Measurements from ENCODE around the gene ALX4.

Gene ALX4

DNA sequence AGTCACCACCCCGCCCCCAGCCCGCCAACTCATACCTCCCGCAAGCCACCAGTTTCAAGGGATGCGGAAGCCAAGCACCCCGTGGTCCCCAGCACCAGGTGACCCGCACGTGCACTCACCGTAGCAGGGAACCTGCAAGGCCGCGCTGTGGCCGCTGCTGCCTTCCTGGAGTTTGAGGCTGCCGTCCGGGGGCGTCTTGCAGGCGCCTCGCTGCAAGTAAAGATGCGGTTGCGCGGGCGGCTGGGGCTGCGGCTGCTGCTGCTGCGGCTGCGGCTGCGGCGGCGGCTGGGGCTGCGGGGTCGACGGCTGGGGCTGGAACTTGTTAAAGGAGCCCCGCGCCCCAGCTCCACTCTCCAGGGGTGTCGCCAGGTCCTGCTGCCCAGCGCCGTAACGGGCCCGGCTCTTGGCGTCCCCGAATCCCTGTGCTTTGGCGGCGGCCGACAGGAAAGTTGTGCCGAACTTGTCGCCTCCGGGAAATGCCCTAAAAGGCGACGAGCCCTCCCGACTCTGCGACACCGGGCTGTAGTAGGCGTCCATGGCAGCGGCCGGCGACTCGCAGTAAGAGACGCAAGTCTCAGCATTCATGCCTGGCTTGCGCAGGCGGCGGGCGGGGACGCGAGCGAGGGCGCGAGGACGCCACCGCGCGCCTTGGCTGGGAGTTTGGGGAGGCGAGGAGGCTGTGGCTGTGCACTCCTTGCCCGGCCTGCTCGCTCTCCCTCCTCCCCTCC is at the start of gene ALX4:
ALX4 (minus strand) TSS at position 662 of the 728 bp plus-strand sequence; CDS start at position 585, 77 bp downstream.
- peak in 1 of 2 experiments; percentile 26 for DNase-seq

DNA sequence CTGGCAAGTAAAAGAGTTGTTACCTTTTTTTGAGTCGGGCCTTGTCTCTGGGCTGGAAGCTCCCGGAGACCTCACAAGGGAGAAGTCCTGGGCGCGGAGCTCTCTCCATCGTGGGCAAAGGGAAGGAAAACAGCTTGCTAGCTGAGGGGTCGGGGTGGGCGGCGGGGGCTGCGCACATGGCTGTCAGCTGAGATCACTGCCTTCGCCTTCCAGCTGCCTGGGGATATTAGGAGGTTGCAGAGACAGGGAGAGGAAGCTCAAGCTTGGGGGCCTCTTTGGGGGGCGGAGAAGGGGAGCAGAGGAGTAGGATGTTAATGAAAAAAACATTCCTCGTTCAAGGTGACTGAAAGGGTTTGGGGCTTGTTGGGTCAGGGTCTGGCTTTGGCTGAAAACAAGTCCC is 49.2 kb upstream of the ALX4 start:
- no peak for DNase-seq

DNA sequence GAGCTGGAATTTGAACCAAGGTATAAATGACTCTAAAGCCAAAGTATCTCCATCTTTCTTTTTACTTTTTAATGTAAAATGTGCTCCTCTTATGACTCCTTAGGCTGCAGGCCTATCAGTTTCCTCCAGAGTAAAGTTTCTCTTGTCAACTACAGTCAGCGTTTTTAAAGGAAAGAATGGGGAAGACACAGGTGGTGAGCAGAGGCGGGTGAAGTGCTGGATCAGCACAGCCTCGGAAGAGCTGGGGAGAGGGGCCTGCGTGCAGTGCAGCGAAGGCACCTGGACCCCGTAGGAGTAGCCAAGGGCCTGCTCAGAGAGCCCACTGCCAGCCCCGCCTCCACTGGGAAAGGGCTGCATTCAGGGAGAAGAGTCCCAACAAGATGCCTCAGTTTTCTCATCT is 48.8 kb upstream of the ALX4 start:
- no peak for DNase-seq

DNA sequence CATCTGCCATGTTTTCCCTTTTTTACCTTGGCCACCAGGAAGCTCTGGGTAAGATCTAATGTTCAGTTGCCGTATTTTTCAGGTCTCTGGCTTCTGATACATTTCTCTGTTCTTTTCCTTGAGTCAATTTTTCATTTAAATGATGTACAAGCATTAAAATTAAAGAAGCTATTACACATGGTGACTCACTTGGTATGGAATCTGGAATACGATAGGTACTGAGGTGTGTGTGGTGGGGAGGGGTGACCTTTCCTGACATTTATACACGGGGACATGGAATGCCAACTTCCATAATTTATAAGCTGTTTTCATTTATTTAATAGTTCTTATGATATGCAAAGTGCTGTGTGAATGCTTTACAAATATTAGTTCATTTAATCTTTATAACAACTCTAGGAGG is 47.8 kb upstream of the ALX4 start:
- no peak for DNase-seq

DNA sequence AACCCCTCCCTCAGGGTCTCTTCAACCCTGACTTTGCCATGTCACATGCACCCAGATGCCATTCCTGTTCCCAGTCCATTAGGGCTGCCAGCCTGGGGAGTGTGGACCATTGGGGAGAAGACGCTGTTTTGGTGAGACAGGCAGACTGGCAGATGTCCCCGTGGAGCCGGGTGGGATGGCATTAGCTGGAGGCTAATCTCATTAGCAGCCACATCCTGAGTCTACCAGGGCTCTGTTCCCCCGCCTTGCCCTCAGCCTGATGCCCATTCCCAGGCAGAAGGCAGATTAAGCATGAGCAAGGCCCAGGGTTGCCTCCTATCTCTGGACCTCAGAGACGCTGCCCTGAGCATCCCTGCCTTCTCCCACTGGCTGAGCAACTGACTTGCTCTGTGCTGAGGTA is 46.4 kb upstream of the ALX4 start:
- DNase-seq: no peak

DNA sequence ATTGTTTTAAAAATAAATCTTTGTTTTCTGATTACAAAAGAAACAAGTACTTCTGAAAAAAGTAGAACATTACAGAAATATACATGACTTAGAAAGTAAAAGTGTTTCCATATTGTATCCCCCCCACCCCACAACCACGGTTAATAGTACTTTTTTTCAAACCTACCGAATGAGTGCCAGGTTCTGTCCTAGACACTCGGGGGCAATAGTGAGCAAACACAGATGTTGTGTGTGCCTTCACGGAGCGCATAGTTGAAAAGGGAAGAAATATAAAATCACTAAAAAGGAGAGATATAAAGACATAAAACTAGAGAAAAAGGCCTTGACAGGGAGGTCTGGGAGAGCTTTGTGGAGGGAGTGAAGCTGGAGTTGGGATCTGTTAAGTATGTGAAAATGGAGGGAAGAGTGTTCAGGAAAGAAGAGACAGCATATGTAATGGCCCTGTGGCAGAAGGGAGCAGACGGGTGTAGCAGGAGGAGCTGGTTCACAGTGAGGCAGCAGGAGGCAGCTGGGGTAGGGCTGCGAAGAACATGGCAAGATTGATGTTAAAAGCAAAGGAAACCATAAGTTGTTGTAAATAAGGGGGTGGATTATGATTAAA is 42.1 kb upstream of the ALX4 start:
- DNase-seq: no peak

DNA sequence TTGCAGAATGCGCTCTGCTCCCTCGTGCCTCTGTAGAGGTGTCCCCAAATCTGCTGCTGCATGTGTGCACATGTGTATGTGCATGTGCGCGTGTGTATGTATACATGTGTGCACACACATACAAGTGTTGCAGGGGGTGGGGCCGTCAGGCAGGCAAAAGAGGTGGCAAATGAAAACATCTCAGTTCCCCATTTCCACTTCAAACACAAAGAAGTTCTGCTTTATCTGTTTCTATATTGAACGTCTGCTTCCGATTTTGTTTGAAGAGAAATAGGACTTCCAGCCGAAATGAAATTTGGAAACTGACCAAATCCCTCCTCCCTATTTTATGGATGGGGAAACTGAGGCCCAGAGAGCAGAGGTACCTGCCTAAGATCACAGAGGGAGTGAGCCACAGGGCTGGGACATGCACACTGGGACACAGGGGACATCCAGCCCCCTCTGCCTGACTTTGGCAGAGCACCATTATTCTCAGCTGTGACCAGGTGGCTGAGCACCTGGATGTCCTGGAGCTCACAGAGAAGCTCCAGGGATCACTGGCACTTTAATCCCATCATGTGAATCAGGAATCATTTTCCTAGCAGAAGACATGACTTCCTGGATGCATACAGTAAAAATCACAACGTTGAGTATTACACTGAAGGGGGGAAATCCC is 41.2 kb upstream of the ALX4 start:
- no peak for DNase-seq

DNA sequence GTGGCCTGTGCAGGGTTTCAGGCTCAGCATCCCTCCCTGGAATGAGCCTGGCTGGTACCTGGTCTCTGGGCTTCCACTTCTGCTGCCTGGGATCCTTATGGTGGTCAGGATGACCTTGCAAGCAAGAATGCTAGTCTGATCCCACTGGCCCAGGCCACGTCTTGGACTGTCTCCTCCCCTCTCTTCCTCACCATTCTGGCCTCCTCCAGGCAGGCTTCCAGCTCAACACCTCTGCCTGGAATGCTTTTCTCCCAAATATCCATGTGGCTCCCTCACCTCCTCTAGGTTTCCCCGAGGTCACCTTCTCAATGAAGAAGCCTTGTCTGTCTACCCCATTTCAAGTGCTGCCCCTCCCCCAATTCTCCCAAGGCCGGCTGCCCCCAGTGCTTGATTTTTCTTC is 39.4 kb upstream of the ALX4 start:
- DNase-seq: no peak

DNA sequence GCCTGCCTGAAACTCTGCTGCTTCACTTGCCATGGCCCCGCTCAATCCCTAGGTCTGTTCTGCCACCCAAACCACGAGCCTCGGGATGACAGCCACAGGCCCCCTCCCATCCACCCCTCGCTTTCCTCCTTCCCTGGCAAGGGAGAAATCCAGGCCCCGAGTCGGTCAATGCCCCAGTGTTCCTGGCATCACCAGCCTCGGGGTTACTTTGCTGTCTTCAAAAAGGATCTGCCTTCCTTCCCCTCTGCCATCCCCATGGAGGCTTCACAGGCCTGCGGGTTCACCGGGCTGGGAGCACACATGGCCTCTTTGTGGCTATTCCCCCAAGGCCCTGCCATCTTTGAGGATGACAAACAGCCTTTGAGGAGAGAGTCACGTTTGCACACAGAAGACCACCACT is 38.8 kb upstream of the ALX4 start:
- DNase-seq: no peak

DNA sequence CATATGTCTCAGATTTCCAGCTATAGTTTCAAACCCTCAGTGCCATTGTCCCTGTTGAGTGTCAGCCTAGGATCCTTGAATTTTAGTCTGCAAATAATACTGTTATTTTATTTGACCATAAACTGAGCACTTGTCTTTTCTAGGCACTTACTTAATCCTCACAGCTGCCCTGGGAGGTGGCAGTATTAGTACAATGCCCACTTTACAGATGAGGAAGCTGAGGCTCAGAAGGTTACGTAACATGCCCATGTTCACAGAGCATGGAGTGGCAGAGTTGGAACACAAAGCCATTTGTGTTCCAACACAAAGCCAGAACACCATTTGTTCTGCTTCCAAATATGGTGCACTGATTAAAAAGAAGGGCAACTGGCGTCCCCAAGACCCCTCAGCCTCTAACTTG is 38.2 kb upstream of the ALX4 start:
- no peak for DNase-seq

DNA sequence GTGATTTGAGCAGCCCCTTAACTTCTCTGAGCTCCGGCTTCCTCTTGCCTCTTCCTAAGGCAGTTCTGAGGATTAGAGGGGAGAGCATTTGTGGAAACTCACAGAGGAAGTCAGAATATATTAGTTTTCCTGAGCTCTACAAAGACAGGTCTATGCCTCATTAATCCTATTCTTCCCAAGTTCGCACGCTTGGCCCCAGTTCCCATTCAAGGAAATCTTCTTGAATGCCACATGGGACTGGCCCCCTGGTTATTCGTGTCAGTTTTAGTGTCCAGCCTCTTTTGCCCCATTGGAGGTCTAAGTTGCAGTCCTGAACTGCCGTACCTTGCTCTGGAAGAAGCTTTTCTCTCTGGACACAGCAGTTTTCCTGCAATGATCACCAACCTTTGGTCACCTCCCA is 37.6 kb upstream of the ALX4 start:
- DNase-seq: no peak

DNA sequence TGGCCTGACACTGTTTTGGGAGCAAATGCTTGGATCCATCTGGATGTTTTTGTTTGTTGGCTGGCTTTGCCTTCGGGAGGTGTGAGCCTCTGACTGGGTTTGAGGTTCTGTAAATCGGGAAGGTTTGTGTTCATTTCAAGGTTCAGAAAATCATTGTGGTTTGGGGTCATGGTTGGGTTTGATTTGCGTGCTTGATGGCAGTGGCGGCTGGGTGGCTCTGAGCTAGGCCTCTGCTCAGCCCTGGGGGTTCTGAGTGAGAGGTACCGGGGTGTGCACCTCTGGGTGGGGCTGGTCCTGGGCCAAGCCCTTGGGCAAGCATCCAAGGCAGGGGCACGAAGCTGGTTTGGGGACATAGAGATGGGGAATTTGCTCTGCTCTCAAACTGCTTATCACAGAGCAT is 37.0 kb upstream of the ALX4 start:
- DNase-seq: no peak

DNA sequence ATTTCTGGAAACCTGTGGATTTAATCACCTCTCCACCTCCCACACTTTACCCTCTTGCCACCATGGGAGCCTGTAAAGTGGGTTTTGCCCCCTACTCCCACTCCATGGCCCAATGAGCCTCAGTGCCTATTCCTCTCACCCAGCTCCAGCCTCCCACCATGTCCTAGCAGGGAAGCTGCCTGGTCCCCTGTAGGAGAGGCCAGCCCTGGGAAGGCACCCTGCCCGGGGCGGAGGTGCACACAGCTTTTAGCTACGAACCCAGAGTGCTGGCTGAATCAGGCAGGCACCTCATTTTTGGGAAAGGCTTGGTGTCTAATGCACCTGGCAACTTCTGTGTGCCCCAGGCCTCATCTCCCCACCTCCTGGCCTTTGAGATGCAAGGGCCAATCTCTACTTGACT is 35.8 kb upstream of the ALX4 start:
- DNase-seq: no peak

DNA sequence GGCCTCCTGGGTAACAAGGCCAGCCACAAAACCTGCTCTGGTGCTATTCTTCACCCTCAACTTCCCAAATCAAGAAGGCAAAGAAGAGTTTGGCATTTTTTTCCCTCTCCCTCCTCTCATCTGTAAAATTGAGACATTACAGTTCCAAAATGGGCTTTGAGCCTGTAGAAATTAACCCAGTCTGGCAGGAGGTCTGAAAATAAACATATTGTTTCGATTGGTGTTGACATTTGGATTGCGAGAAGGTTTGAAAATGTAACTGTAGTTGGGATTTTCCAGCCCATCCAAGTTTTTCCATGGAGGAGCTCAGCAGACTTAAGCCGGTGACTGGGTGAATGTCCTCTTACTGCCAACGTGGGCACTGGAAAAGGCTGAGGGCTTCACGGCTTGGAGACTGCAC is 35.0 kb upstream of the ALX4 start:
- no peak for DNase-seq

DNA sequence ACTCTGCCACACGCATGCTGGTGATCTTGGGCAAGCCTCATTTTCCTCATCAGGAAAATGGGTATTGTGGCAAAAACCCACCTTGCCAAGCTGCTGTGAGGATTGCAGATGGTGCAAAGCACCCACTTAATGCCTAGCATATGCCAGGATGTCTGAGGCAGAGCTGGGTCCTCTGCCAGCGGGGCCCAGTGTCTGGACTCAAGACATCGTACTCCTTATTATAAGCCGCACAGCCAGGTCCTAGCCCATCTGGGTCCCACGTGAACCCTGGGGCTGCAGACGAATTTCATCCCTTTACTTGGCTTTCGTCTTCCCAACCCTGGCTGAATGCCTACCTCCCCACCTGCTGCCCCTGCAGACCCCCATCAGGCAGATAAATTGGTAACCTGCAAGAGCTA is 34.5 kb upstream of the ALX4 start:
- no peak for DNase-seq

DNA sequence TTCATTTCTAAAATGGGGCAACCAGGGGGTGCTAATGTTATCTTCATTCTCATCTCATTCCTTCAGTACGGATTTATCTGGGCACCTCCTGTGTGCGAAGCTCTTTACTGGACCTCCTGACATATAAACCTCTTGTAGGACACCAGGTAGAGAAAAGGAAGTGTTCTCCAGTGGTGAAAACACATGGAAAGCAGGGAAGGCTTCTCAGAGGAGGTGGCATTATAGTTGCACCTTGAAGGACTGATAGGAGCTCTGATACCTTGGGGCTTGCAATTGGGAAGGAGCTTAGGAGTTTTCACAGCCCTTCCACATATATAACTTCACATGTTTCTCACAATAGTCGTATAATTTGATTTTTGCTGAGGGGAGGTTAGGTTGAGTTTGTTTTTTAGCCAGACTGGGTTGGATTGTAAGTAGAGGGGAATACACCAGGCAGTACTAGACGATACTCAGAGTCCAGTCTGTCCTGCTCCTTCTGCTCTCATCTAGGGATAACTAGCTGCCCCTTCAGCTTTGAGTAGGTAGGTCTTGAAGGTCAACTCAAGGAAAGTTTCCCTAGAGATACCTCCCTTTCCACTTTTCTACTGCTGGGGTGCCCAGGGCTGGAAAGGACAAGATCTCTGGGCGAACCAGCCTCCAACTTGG is 34.0 kb upstream of the ALX4 start:
- DNase-seq: no peak

DNA sequence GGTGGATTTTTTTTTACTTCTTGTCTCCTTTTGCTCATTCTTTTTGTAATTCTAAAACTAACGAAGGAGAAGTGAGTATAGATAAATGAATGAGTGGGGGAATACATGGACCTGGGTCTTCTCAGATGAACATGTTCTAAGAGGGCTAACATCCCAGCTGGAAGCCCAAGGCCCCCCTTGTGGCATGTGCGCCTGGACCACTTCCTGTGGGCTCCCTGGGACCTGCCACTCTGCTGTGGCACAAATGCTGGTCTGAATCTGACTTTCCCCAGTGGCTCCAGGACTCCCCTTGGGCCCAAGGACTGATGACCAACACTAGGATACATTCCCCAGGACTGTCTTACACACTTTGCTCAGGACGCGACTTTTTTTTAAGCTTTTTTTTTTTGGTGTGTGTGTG is 32.7 kb upstream of the ALX4 start:
- no peak for DNase-seq

DNA sequence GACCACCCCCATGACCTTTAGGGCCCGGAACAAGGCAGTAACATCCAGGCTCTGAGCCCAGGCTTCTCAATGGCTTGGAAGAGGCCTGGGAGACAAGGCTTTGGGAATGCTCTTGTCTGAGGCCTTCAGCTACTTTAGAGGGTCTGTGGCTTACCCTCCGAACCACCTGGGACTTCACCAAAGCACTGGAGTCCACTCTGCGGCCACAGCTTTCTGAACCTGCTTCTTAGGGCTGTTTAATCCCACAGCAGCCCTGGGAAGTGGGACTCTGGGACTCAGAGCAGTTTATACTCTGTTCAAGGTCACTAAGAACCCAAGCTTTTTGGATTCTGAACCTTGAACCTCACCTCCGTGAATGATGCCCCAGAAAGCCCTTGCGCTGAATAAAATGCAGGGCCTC is 30.7 kb upstream of the ALX4 start:
- no peak for DNase-seq

DNA sequence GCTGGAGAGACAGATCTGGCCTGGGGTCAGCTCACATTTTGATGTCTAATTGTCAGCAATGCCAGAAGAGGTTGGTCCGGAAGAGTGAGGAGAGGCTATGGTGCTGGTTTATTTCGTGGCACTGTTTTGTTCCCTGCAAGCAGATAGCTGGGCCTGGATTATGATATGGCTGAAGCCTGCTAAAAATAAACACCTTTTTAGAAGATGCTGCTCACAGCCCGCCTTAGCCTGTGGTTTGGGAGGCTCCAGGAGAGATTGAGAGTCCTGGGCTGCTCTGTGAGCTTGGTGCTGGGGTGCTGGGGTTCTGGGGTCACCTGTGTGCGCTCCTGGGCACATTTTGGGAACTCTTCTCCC is 29.6 kb upstream of the ALX4 start:
- no peak for DNase-seq

DNA sequence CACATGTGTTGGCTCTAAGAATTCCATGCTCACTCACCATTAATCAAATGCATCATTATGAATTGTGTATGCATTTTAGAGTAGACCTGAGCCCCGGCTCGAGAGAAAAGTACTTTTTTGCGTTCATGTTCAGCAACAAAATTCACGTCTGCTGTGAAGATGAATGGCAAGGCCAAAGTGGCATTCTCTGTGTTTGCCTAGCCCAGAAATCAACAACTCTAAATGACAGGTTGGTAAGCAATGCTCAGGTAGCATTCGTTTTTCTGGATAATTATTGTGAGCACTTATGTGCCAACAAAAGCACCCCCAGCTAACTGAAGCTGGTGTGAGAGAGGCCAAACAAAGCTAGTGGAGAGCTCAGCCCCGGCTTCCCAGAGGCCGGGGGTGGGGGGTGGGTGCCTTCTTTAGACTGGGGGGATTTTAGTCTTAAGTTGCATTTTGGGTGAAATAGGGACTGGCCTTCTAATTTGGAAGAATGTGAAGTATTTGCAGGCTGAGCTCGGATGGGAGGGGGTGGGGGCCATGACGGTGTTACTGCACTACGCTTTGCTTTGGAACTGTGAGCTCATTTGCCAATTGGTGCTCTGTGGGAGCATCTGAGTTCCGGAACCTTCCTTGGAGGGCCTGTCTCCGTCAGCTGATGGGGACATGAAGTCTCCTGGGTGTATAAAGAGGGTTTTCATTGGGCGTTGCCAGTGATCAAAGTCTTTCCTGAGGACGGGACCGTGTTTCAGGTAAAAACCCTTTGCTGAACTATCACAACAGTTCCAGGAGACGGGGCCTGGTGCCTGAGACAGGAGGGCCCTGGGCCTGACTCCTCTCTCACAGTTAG is 29.0 kb upstream of the ALX4 start:
- DNase-seq: peak; percentile 41 to 81

DNA sequence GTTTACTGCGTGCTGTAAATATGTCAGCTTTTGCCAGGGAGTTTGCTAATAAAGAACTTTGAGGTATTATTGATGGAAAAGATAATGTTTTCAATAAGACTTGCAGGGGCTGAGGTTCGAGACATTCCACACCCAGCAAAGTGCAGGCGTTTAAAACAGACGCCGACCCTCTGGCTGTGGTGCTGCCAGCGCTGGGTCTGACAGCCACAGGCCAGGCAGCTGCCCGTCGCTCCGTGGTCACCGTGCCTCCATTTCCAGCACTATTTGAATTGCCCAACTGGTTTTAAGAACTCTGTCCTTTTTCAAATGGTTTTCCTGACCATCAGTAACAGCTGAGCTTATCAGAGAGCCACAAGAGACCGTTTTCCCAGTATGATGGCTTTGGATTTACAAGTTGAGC is 28.1 kb upstream of the ALX4 start:
- no peak for DNase-seq

DNA sequence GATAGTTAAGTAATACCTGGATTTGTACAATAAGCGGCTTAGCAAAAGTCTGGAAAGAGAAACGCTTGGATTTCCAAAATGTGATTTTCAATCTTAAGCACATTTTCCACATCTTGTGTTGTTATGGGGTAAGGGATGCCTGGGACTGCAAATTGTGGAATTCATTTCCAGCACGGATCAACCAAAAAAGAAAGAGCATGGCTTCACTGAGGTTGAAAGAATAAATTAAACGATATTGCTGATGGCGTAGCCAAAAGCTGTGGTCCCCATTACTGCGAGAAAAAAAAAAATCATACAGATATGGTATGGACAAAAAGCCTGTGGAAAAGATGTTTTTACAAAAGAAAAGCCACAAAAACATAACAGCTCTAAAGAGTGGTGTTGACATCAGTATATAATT is 26.0 kb upstream of the ALX4 start:
- DNase-seq: no peak

DNA sequence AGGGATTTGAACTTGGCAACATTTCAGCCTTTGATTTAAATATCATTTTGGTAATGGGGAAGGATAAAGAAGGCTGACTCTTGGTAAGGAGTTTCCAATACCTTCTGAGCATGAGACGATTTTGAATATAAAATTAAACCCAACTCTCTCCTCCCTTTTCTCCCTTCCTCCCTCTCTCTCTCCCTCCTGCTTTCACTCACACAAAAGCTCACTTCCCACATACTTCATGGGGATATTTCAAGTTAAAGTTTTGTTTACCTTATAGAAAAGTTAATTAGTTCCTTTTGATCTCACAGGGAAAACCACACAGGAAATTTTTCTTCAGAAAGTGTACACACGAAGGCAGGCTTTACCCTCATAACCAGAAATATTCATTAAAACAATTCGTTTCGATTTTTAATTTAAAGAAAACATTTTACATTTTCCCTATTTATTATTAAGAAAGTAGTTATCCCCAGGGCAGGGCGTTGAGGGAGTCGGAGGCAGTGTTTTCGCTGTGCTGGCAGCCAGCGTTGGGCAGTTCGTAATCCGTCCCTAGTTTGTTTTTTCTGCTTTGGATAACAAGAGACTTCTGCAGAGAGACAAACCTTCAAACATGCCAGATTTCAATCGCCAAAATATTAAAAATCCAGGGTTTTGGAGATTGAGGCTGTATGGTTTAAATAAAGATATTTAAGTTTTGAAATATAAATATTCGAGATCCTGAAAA is 25.3 kb upstream of the ALX4 start:
- no peak for DNase-seq

All from NCI-H2081 (cell line).